HTERT RPE-1 (cell line): ENCODE data around the gene GADD45B.
"Not testable (repeated sequence)": the region's sequence is repeated elsewhere in the genome, so short reads cannot be mapped to it uniquely, and the experiment has no call there.

ENCODE experiments used
- in situ Hi-C: fragments of 300-500 bp; cut with MboI; formaldehyde crosslinking; loops from 4 replicates; pipeline ENCODE4 v1.14.3; 2020; ENCODE audit warnings: low sequenced_read_pairs

The GADD45B gene

GRCh38 chr19:2487090-2487489 lies 11.2 kb downstream of the GADD45B start:
- in situ Hi-C loops = no loop called here

- in situ Hi-C loops = no loop called here
Measured at GRCh38 chr19:2487842-2488241, 11.9 kb downstream of the GADD45B start.

GRCh38 chr19:2488405-2488941 lies 12.5 kb downstream of the GADD45B start:
- in situ Hi-C loops = no loop called here

DNA sequence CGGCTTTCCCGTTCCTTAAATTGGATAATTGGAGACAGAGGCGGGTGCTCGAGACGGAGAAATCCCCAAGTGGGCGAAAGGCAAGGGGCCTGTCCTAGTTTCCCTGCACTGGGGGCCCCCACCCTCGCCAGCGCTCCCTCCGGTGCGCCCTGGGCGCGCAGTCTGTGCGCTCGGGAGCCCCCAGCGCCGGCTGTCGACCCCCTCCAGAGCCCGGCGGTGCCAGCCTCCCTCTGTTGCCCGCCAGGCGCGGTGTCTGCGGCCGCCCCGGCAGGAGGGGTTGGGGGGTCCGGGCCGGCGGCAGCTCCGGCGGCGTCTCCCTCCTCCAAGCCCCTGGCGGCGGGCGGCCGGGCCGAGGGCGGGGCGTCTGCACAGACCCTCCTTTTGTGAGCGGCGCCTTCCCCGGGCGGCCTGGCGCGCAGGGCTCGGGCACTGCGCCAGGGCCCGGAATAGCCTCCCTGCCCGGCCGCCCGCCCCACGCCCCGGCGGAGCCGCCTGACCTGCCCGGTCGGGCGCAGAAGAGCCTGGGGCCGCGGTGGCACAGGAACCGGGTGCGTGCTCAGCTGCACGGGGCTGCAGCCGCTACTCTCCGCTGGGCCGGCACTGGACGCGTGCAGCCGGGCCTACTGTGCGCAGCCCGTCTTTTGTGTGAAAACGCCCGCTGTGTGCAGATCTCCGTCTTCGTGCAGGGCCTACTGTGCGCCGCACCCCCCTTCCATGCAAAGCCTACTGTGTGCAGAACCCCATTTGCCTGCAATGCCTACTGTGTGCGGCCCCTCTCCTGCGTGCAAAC lies 13.2 kb downstream of the GADD45B start:
- in situ Hi-C loops = no loop called here

DNA sequence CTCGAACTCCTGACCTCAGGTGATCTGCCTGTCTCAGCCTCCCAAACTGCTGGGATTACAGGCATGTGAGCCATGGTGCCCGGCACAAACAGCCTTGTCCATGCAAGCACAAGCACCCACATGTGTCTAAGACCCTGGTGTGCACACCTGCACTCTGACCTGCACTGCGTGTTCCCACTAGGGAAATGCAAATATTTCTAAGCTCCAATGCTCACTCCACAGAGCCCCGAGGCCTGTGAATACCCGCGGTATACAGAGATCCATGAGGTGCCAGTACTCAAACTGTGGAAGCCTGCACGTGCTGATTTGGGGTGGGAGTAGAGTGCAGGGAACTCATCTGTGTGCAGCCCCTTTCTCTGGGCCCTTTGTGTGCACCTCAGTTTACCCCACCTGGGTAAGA lies 14.7 kb downstream of the GADD45B start:
- in situ Hi-C loops = no loop called here

DNA sequence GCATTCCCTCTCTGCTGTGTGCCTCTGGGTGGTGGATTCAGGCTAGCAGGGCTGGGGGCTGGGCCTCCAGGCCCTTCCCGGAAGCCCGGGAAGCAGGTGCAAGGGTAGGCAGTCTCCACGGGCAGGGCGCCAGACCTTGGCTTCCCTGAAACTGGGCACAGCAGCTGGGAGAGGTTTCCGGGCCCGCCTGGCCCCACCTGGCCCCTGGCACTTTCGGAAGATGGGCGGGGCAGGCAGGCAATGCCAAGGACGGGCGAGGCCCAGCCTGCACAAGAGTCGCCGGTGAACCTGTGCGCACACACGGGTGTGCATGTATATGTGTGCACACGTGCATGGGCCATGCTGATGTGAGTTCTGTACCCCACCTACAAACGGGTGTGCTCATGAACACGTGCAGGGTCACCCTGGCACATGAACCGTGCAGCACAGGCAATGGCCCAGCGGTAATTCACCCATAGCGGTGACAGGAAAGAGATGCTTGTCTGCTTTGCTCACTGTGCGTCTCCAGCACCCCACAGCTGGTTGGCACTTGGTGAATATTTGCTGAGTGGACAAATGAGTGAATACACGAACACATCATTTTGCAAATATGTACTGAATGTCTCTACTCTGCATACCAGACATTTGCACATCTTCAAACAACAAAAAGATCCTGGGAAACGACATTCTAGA lies 15.3 kb downstream of the GADD45B start:
- in situ Hi-C loops = no loop called here

DNA sequence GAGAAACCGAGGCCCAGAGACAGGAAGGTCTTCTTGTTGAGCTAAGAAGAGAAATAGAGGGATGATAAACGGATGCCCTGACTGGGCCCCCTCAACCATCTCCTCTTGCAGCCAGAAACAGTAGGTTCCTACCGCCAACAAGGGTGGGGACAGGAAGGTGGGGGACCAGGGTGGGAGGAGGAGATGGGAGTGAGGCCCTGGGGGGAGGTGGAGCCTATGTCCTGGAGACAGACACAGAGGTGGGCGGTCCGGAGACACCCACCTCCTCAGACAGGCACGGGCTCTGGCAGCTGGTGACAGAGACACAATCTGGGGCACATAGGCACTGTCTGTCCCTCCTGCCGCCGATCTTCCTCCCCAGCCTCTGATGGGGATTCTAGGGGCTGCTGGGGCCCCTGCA lies 16.9 kb downstream of the GADD45B start:
- in situ Hi-C loops = no loop called here

GRCh38 chr19:2493448-2493847 lies 17.5 kb downstream of the GADD45B start:
- in situ Hi-C loops = not testable (repeated sequence)

GRCh38 chr19:2494084-2494446 lies 18.1 kb downstream of the GADD45B start:
- in situ Hi-C loops = no loop called here

GRCh38 chr19:2494447-2495129 lies 18.7 kb downstream of the GADD45B start:
- in situ Hi-C loops = no loop called here

DNA sequence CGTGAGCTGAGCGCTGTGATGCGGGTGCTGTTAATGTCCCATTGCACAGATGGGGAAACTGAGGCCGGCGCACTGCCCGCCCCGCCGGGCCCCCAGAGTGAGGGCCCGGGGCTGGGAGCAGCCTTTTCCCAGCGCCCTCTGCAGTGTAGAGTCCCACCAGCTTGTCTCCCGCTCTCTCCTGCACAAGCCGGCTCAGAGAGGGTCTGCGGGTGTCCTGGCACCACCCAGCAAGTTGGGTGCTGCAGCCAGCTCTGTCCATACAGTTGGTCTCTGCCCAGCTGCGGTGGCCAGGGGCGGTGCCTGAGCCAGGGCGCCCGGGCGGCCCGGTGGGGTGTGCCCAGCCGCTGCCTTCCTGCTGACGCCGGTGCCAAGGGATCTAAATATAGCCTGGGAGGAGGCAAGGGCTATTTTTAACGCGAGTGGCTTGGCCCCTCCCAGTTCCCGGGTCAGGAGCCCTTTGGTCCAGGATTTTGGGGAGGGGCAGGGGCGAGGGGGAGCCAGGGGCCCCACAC lies 19.3 kb downstream of the GADD45B start:
- in situ Hi-C loops = no loop called here

DNA sequence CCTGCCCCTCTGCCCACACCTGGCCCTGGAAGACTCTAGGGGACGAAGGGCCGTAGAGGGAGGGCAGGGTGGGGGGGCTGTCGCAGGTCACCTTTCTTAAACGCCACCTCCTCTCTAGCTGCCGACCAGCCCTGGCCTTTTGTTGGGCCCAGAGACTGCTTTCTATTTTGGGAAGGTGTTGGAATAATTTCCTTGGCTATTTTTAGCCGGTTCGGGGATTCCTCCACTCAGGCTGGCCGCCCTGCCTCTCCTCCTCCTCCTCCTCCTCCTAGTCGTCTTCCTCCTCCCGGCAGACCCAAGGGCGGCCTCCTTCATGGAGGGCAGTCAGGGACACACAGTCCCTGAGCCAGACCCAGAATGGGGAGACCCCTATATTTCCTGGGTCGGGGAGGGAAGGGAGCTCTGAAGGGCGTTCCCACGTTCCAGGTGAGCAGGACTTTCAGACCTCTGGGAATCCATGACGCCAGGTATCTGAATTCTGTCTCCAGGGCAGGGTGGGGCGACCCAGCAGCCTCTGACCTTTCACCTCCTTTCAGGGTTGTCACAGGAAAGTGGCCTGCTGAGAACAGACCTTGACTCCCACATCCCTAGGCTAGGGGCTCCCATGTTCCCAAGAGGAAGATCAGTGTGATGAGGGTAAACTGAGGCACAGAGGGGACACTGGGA lies 19.9 kb downstream of the GADD45B start:
- in situ Hi-C loops = no loop called here

DNA sequence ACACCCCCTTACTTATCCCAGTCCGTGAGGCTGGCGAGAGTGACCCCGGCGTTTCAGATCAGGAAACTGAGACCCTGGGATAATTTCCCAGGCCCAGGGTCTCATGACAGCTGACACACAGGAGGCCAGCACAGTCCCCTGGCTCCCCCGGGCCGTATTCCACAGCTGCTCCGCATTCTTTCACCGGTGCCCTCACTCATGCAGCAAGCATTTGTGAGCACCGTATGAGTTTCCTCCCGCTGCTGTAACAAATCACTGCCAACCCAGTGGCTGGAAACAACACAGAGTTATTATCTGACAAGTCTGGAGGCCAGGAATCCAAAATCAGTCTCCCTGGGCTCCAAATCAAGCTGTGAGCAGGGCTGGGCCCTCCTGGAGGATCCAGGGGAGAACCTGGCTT lies 21.3 kb downstream of the GADD45B start:
- in situ Hi-C loops = no loop called here

GRCh38 chr19:2500156-2500555 lies 24.2 kb downstream of the GADD45B start:
- in situ Hi-C loops = no loop called here

GRCh38 chr19:2500841-2501261 lies 24.9 kb downstream of the GADD45B start:
- in situ Hi-C loops = no loop called here

GRCh38 chr19:2503521-2504109 lies 27.7 kb downstream of the GADD45B start:
- in situ Hi-C loops = no loop called here

DNA sequence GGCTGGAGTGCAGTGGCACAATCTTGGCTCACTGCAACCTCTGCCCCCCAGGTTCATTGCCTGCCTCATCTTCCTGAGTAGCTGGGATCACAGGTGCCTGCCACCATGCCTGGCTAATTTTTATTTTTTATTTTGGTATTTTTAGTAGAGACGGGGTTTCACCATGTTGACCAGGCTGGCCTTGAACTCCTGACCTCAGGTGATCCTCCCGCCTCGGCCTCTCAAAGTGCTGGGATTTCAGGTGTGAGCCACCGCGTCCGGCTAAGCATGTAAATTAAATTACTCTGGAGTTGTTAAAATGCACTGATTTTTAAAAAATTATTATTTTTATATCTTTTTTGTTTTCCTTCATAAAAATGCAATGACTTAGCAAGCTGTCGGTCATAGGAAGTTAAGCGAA lies 30.7 kb downstream of the GADD45B start:
- in situ Hi-C loops = not testable (repeated sequence)

DNA sequence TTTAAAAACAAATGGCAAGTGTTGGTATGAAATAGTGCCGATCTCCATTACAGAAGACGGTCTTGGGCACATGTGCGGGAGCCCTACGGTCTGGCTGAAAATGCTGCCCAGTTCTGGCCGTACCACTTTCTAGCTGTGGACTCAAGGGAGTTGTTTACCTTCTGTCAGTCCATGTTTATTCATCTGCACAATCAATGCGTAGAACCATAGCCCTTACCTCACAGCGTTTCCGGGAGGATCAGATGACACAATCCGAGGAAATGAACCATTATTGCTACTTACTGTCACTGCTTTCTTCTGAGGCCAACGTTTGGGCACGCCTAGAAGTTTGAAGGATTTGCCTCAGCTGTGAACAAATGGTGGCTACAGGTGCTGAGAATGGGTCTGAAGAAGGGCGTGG lies 31.2 kb downstream of the GADD45B start:
- in situ Hi-C loops = no loop called here

- in situ Hi-C loops = no loop called here
Measured at GRCh38 chr19:2509096-2509495, 33.2 kb downstream of the GADD45B start.

- in situ Hi-C loops = no loop called here
Measured at GRCh38 chr19:2511570-2511969, 35.6 kb downstream of the GADD45B start.

GRCh38 chr19:2511991-2512390 lies 36.1 kb downstream of the GADD45B start:
- in situ Hi-C loops = no loop called here
